ENCODE results near the gene TMEM37.

The TMEM37 gene

DNA sequence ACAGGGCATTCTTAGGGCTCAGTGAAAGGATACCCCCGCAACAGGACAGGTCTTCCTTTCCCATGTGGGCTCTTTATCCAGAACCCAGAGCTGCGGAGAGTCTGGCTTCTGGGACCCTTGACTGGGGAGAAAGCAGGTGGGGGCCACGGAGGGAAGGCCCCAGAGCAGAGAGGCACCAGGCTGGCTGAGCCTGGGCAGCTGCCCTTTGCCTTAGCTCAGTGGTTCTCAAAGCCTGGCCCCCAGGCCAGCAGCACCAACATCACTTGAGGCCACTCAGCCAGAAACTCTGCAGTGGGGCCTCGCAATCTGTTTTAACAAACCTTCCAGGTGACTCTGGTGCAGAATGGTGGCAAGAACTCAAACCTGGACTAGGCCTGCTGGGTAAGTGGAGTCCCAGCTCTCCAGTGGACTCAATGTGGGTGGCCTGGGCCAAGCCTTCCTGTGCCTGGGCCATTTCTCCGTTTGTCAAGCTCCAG is 1.6 kb upstream of the TMEM37 start:
- no peaks in the 10 kb centered on the region for H3K9me3 ChIP-seq (ENCODE audit: insufficient read depth, low read length, severe bottlenecking)
- no peaks in the 10 kb centered on the region for H4K20me1 ChIP-seq (ENCODE audit: insufficient read depth, low read length)
- H3K27me3 ChIP-seq (ENCODE audit: insufficient read depth, low read length, poor library complexity) = peaks cover 23% of the 10 kb centered on the region
- no peak overlapping the region for H2AFZ ChIP-seq (ENCODE audit: low read depth, low read length)
- no peak overlapping the region for H3K9ac ChIP-seq (ENCODE audit: low read depth, low read length)
- ATAC-seq (ENCODE audit: insufficient read depth, low read depth) (no peak), DNase-seq (no peak)
- H3K4me2 ChIP-seq (ENCODE audit: insufficient read depth, low read length) = no peak overlapping the region
- H3K79me2 ChIP-seq (ENCODE audit: insufficient read depth, low read length) = no peaks in the 10 kb centered on the region
- H3K4me3 ChIP-seq (ENCODE audit: low read depth in 1 of 2, low read length in 2 of 2) = no peak overlapping the region
- H3K4me1 ChIP-seq (ENCODE audit: insufficient read depth, low read length) = no peaks in the 10 kb centered on the region
- TF ChIP-seq, protein P1, sequence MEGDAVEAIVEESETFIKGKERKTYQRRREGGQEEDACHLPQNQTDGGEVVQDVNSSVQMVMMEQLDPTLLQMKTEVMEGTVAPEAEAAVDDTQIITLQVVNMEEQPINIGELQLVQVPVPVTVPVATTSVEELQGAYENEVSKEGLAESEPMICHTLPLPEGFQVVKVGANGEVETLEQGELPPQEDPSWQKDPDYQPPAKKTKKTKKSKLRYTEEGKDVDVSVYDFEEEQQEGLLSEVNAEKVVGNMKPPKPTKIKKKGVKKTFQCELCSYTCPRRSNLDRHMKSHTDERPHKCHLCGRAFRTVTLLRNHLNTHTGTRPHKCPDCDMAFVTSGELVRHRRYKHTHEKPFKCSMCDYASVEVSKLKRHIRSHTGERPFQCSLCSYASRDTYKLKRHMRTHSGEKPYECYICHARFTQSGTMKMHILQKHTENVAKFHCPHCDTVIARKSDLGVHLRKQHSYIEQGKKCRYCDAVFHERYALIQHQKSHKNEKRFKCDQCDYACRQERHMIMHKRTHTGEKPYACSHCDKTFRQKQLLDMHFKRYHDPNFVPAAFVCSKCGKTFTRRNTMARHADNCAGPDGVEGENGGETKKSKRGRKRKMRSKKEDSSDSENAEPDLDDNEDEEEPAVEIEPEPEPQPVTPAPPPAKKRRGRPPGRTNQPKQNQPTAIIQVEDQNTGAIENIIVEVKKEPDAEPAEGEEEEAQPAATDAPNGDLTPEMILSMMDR (IDR thresholded peaks at IDR 0.05; ENCODE audit: borderline replicate concordance, extremely low read depth, low read length, poor library complexity, severe bottlenecking) = no peak
- no peak for TF ChIP-seq EZH2 (IDR thresholded peaks at IDR 0.05; ENCODE audit: borderline replicate concordance, low read depth, low read length, severe bottlenecking)
- H3K27ac ChIP-seq (ENCODE audit: low read length) = no peak overlapping the region
- H3K36me3 ChIP-seq (ENCODE audit: insufficient read depth, low read length) = no peaks in the 10 kb centered on the region

DNA sequence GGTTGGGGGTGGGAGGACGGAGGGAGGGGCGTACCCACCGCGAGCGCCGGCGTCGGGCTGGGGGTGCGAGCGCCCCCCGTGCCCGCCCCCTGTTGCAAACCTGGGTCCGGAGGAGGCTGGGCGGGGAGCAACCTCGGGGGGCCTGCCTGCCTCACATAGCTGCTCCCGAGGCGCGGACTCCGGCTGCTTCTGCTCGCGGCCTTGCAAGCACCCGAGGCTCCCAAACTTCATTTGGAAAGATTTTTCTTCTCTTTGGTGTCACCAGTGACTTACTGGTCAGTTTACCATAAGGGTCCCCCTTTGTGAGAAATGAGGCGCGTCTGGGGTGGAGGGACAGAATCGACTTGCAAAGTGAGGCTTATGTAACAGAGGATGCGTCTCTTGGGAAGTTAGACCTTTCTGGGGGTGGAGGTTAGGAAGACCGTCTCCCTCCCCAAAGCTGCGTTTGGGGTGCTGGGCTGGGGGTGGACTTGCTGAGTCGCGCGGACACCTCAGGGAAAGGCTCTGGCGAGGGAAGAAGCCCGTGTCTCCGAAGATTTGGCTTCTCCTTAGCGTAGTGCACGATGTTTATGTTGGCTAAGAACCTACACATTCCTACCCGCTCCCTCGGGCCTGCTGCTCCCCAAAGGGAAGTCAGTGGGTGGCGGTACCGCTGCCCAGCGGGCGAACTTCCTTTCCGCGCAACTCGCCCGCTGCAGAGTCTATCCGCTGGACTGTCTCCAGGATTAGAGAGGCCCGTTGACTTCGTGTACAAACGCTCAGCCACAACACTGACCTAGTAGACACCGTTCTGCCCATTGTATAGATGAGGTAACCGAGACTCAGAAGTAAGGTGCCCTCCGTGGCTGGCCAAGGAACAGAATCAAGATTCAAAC is 559 bp downstream of the TMEM37 start:
- TF ChIP-seq EZH2 (IDR thresholded peaks at IDR 0.05; ENCODE audit: borderline replicate concordance, low read depth, low read length, severe bottlenecking) = no peak
- TF ChIP-seq, protein P1 (IDR thresholded peaks at IDR 0.05; ENCODE audit: borderline replicate concordance, extremely low read depth, low read length, poor library complexity, severe bottlenecking) = no peak
- Histone ChIP-seq H3K9ac (ENCODE audit: low read depth, low read length) (no peak overlapping the region), H3K27me3 (ENCODE audit: insufficient read depth, low read length, poor library complexity) (peaks cover 23% of the 10 kb centered on the region), H3K4me2 (ENCODE audit: insufficient read depth, low read length) (no peak overlapping the region), H3K79me2 (ENCODE audit: insufficient read depth, low read length) (no peaks in the 10 kb centered on the region), H4K20me1 (ENCODE audit: insufficient read depth, low read length) (no peaks in the 10 kb centered on the region), H3K36me3 (ENCODE audit: insufficient read depth, low read length) (no peaks in the 10 kb centered on the region), H3K4me3 (ENCODE audit: low read depth in 1 of 2, low read length in 2 of 2) (no peak overlapping the region), H3K9me3 (ENCODE audit: insufficient read depth, low read length, severe bottlenecking) (no peaks in the 10 kb centered on the region), H3K4me1 (ENCODE audit: insufficient read depth, low read length) (no peaks in the 10 kb centered on the region), H3K27ac (ENCODE audit: low read length) (no peak overlapping the region), H2AFZ (ENCODE audit: low read depth, low read length) (no peak overlapping the region)
- ATAC-seq (ENCODE audit: insufficient read depth, low read depth) (no peak), DNase-seq (no peak)

DNA sequence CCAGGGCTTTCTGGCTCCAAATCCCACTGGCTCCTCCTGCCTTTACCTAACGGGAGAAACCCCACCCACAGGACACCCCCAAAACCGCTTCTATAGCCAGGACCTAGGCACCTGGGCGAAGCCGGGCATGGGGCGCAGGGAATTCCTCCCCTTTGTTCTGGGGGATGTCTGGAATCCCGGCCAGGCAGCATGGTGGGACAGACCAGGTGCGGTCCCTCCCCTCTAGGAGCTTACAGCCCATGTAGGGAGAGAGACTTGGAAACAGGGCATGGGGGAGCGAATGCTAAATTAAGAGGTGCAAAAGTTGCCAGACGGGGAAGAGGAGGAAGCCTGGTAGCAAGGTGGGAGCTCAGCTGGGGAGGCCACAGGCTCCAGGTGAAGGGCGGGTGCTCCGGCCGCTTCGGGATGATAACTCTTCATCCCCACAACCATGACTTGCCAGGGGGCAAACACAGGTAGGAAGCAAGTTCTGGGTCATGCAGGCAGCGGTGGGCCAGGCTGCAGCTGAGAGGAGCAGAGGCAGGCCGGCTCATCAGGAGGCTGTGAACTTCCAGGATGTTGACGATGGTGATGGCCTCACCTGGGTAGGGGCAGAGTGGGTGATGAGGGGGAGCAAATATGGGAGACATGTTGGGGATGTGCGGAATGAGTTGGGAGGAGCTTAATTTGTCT is 1.3 kb downstream of the TMEM37 start:
- no peaks in the 10 kb centered on the region for H3K4me1 ChIP-seq (ENCODE audit: insufficient read depth, low read length)
- H4K20me1 ChIP-seq (ENCODE audit: insufficient read depth, low read length) = no peaks in the 10 kb centered on the region
- H3K9ac ChIP-seq (ENCODE audit: low read depth, low read length) = no peak overlapping the region
- no peak overlapping the region for H3K4me3 ChIP-seq (ENCODE audit: low read depth in 1 of 2, low read length in 2 of 2)
- H3K79me2 ChIP-seq (ENCODE audit: insufficient read depth, low read length) = no peaks in the 10 kb centered on the region
- no peaks in the 10 kb centered on the region for H3K9me3 ChIP-seq (ENCODE audit: insufficient read depth, low read length, severe bottlenecking)
- DNase-seq (no peak), ATAC-seq (ENCODE audit: insufficient read depth, low read depth) (no peak)
- TF ChIP-seq, protein P1 (IDR thresholded peaks at IDR 0.05; ENCODE audit: borderline replicate concordance, extremely low read depth, low read length, poor library complexity, severe bottlenecking) = no peak
- no peak for TF ChIP-seq EZH2 (IDR thresholded peaks at IDR 0.05; ENCODE audit: borderline replicate concordance, low read depth, low read length, severe bottlenecking)
- peaks cover 20% of the 10 kb centered on the region for H3K27me3 ChIP-seq (ENCODE audit: insufficient read depth, low read length, poor library complexity)
- no peak overlapping the region for H3K4me2 ChIP-seq (ENCODE audit: insufficient read depth, low read length)
- no peak overlapping the region for H3K27ac ChIP-seq (ENCODE audit: low read length)
- no peak overlapping the region for H2AFZ ChIP-seq (ENCODE audit: low read depth, low read length)
- H3K36me3 ChIP-seq (ENCODE audit: insufficient read depth, low read length) = no peaks in the 10 kb centered on the region

All from DND-41 (cell line).